Raji (cell line): ENCODE measurements around the gene RERE.

Source experiments
- POLR2A ChIP-seq: IDR thresholded peaks from 2 replicates; pipeline ENCODE4 v1.6.1; 2011; ENCODE audit warnings: low read depth, low read length, control low read depth; ENCODE audit not compliant: insufficient read depth

RERE gene

GRCh38 chr1:8395433-8395866 is 422.0 kb downstream of the RERE start:
- TF ChIP-seq POLR2A: no peak

DNA sequence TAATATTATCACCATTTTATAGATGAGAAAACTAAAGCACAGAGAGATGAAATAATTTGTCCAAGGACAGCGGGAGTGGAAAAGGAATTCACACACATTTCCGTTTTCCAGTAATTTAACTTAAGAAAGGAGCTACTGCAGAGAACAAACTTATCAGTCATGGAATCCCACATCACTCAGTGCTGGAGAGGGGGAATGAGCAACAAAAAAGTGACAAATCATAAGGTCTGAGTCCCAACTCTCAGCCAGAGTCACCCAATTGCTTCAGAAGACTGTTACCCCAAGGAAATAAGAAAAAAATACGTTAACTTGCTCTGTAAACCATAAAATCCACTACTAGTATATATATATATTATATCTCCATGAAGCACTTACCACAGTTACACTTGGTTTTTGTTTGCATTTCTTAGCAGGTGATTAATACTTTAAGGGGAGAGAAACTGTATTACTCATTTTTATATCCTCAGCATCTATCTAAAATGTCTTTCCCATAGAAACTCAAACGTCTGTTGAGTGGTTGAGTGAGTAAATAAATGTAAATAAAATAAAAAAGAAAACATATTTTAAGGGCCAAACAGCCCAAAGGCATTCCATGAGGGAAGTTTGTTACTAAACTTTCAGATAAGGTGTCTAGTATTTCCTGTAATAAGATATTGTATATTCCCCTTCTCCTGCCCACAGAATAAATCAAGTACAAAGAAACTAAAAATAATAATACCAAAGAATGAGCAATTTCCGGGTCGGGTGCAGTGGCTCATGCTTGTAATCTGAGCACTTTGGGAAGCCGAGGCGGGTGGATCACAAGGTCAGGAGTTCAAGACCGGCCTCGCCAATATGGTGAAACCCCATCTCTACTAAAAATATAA is 422.8 kb downstream of the RERE start:
- no peak for TF ChIP-seq POLR2A

DNA sequence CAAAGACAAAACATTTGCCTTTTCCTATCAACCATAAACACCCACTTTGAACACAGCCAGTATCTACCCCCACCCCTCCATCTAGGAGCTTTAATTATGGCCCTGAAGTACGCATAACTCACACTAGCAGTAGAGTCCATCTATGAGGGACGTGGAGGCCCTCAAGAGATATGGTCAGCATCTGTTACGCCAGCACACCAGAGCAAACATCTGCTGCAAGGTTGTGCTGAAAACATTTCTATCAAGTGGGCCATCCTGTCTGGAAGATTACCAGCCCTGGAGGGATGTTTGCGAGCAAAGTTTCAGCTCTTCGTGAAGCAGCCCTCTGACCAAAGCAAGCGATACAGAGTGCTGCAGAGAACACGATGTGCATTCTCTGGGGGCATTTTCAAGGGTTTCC is 424.9 kb downstream of the RERE start:
- no peak for TF ChIP-seq POLR2A

GRCh38 chr1:8390707-8391106 is 426.7 kb downstream of the RERE start:
- no peak for TF ChIP-seq POLR2A

DNA sequence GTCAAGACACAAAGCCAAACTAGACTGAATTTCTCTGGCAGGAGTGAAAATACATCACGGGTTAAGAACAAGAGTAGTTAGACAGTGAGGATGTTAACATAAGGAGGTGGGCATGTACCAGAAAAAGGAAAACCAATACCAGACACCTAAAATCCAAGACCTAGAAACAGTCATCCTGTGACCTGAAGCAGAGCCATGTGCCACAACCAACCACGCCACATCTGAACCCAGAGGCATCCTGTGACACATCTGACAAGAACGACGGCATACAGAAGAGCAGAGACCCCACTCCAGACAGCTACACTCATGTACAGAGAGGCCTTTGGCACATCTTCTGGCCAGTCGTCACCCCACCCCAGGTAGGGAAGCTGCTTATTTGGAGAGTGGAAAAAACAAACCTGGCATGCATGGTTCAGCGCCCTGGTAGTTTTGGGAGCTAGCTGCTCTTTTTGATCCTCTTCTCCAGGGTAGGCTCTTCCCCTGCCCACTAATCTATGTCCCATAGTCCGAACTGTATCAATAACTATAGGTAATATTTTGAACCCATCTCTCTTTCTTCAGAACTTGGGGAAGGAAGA is 427.4 kb downstream of the RERE start:
- no peak for TF ChIP-seq POLR2A

GRCh38 chr1:8388732-8389562 is 428.5 kb downstream of the RERE start:
- TF ChIP-seq POLR2A: no peak

GRCh38 chr1:8386247-8386646 is 431.2 kb downstream of the RERE start:
- no peak for TF ChIP-seq POLR2A

DNA sequence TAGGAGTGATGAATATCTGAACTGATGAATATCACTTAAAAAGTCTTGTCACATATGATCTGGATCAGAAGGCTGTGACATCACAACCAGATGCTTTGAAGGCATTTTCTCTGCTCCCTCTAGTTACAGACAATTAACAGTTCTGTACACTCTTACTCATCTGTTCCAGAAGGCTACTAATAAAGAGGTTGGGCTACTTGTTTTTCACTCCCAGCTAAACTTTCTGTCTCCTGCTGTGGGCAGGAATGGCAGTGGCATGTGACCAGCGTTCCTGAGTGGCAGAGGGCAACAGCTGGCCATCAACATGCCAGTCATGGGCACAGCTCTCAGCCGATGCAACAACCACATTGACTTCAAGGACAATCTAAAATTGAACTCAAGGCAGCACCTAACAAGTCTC is 432.9 kb downstream of the RERE start:
- no peak for TF ChIP-seq POLR2A

GRCh38 chr1:8384088-8384487 is 433.4 kb downstream of the RERE start:
- TF ChIP-seq POLR2A: no peak

DNA sequence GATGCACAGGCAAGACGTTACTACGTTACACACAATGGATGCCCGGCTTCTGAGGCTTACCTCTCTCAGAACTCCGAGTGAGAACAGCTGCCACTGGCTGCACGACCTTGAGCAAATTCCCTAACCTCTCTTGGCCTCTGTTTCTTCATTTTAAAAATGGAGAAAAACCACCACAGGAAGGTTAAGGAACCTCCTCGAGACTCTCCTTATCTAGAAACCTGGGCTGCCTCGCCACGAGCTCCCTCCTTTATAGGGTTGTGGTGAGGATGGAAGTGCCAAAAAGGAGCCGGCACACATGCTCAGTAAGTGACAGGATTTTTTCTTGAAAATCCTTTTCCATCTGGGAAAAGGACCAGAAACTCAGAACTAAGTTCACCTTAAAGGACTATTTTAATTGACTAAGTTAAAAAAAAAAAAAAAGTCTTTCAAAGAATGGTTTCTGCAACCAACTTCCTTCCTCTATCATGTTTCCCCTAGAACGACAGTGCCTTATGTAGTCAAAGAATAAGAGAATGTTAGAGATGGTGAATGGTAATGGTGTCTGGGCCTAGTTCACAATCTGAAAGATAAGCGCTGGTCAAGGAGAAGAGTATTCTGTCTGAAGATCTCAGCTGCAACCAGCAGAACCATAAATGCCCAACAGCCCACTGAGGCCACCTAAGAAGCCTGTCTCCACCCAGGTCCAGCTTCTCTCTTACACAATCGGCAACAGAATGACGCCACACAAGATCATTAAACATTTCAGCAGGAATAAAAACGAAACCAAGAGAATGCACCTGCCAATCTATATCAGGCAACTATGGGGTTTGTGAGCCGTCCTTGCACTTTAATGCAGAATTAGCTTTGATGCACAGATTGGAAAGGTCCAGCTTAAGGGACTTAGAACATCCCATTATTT is 434.6 kb downstream of the RERE start:
- no peak for TF ChIP-seq POLR2A

GRCh38 chr1:8382051-8382505 is 435.4 kb downstream of the RERE start:
- TF ChIP-seq POLR2A: no peak

- TF ChIP-seq POLR2A: no peak
These were observed 435.8 kb downstream of the RERE start for GRCh38 chr1:8381618-8382017.

- TF ChIP-seq POLR2A: no peak
These were observed 437.8 kb downstream of the RERE start for GRCh38 chr1:8379513-8380186.

DNA sequence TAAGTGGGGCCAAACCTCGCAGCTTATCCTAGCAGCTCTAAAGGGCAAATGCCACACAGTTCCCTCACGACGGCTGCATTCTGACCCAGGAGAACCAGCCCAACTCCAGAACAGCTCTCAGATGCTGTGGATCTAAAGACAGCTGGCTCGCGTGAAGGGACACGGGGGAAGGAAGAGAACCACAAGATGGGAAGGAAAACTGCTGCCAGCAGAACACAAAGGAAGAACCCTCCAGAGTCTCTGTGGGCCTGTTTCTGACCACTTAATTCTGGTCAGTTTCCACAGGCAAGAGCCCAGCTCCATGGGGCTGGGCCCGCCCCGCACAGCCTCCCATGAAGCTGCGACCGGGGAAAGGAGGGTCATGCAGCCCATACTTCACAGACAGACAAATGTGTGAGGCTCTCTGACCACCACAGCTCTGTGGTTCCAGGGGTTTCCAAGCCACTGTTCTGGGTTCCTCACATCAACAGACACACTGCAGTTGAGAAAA is 438.4 kb downstream of the RERE start:
- no peak for TF ChIP-seq POLR2A
